Measurements from ENCODE around the gene SLC8A1.

SLC8A1 gene

GRCh38 chr2:40480596-40480995, 28.7 kb upstream of the SLC8A1 start:
- DNase-seq: no peak
- H3K4me3 ChIP-seq (ENCODE audit: low read depth, low read length): no peak overlapping the region
- peaks cover 2% of the 10 kb centered on the region for H3K9me3 ChIP-seq (ENCODE audit: severe bottlenecking)
- no peaks in the 10 kb centered on the region for H3K36me3 ChIP-seq
- no peak overlapping the region for H3K27ac ChIP-seq
- H3K27me3 ChIP-seq (ENCODE audit: insufficient read depth, low read depth, severe bottlenecking): no peaks in the 10 kb centered on the region
- TF ChIP-seq CTCF (IDR thresholded peaks at IDR 0.05; ENCODE audit: low read depth, low read length): no peak

DNA sequence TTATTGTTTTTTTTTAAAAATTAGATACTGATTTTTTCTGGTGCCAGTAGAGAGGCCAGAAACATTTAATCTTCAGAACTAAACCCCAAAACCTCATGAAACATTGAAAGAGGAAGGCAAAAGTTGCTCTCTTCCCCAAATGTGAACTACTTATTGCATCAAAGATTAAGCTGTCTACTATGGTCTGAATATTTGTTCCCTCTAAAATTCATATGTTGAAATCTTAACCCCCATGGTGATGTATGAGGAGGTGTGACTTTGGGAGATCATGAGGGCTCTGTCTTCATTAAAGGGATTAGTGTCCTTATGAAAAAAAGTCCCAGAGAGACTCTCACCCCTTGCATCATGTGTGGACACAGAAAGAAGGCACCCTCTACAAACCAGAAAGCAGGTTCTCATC, 28.2 kb upstream of the SLC8A1 start:
- no peak overlapping the region for H3K4me3 ChIP-seq (ENCODE audit: low read depth, low read length)
- H3K27me3 ChIP-seq (ENCODE audit: insufficient read depth, low read depth, severe bottlenecking): no peaks in the 10 kb centered on the region
- TF ChIP-seq CTCF (IDR thresholded peaks at IDR 0.05; ENCODE audit: low read depth, low read length): no peak
- no peak overlapping the region for H3K27ac ChIP-seq
- peaks cover 2% of the 10 kb centered on the region for H3K9me3 ChIP-seq (ENCODE audit: severe bottlenecking)
- no peaks in the 10 kb centered on the region for H3K36me3 ChIP-seq
- DNase-seq: no peak

DNA sequence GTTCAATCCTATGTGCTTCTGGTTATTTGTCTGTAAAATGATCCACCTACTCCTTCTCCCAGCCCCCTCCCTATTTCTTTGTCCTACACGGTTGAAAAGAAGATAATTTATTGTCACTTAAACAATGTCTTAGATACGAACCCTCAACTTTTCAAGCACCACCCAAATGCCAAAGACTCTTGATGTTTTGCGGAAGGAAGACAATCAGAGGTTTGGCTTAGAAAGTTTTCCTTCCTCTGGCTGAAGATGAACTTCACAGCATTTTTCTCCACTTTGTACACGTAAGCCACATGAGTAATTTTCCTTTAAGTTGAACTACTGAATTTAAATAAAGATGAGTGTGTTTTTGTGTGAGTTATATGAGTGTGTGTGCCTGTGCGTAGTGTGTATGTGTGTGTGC, 25.5 kb upstream of the SLC8A1 start:
- no peaks in the 10 kb centered on the region for H3K9me3 ChIP-seq (ENCODE audit: severe bottlenecking)
- no peaks in the 10 kb centered on the region for H3K36me3 ChIP-seq
- TF ChIP-seq CTCF (IDR thresholded peaks at IDR 0.05; ENCODE audit: low read depth, low read length): no peak
- H3K27ac ChIP-seq: no peak overlapping the region
- no peaks in the 10 kb centered on the region for H3K27me3 ChIP-seq (ENCODE audit: insufficient read depth, low read depth, severe bottlenecking)
- DNase-seq: no peak
- H3K4me3 ChIP-seq (ENCODE audit: low read depth, low read length): no peak overlapping the region

DNA sequence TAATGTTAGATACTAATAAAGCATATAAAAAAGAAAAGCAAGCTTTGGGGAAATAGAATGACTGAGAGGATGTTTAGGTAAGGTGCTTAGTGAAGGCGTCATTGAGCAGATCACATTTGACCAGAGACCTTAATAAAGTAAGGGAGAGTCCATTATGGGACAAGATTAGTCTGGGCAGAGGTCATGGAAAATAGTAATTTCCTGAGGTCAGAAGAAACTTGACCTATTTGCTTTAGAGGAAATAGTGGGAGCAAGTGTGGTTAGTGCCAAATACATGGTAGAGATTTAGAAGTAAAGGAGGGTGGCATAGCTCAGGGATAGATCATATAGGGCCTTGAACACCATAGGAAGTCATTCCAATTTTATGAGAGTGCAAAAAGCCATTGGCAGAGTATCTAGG, 24.5 kb upstream of the SLC8A1 start:
- no peak overlapping the region for H3K27ac ChIP-seq
- no peak for DNase-seq
- no peak overlapping the region for H3K4me3 ChIP-seq (ENCODE audit: low read depth, low read length)
- no peaks in the 10 kb centered on the region for H3K36me3 ChIP-seq
- no peaks in the 10 kb centered on the region for H3K9me3 ChIP-seq (ENCODE audit: severe bottlenecking)
- no peaks in the 10 kb centered on the region for H3K27me3 ChIP-seq (ENCODE audit: insufficient read depth, low read depth, severe bottlenecking)
- no peak for TF ChIP-seq CTCF (IDR thresholded peaks at IDR 0.05; ENCODE audit: low read depth, low read length)

DNA sequence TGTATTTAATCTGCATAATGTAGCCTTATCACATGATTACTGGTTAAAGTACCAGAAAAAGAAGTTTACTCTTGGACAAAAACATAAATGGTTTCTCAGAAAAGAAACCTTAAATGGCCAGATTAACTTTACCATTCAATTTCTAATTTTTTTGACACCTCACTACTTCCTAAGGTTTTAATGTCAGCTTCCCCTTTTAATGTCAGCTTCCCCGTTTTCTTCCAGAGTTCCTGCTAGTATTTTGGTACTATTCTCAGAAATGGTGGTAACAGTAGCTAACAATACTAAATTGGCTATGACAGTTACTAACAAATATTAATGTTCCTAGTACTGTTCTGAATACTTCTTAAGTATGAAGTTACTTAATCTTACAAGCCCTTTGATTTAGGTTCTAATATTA, 22.4 kb upstream of the SLC8A1 start:
- H3K36me3 ChIP-seq: no peaks in the 10 kb centered on the region
- H3K4me3 ChIP-seq (ENCODE audit: low read depth, low read length): no peak overlapping the region
- no peak for DNase-seq
- no peaks in the 10 kb centered on the region for H3K27me3 ChIP-seq (ENCODE audit: insufficient read depth, low read depth, severe bottlenecking)
- no peaks in the 10 kb centered on the region for H3K9me3 ChIP-seq (ENCODE audit: severe bottlenecking)
- TF ChIP-seq CTCF (IDR thresholded peaks at IDR 0.05; ENCODE audit: low read depth, low read length): no peak
- no peak overlapping the region for H3K27ac ChIP-seq

DNA sequence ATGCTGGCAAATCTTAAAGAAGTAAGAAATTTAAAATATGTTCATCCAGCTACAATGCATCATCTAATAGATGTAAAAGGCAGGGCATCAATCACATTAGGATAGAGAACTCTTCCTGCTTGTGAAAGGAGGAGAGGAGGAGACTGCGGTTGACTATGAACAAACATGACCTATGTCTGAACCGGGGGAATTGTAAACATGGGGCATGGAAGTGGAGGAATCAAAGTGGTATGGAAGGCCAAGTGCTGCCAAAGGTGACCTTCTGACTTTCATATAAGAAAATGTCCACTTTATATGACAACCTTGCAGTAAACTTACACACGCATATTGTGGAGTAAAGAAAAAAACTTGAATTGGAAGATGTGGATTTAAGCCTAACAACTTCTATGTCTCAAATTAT, 20.0 kb upstream of the SLC8A1 start:
- Histone ChIP-seq H3K4me3 (ENCODE audit: low read depth, low read length) (no peak overlapping the region), H3K9me3 (ENCODE audit: severe bottlenecking) (no peaks in the 10 kb centered on the region), H3K27ac (no peak overlapping the region), H3K36me3 (no peaks in the 10 kb centered on the region), H3K27me3 (ENCODE audit: insufficient read depth, low read depth, severe bottlenecking) (no peaks in the 10 kb centered on the region)
- no peak for DNase-seq
- no peak for TF ChIP-seq CTCF (IDR thresholded peaks at IDR 0.05; ENCODE audit: low read depth, low read length)
